Islet of Langerhans (tissue), 1 donor: ENCODE results near the gene SMIM44.
"Not testable (repeated sequence)": the region's sequence is repeated elsewhere in the genome, so short reads cannot be mapped to it uniquely, and the experiment has no call there.

ENCODE experiments used
- FAIRE-seq: peaks from one replicate; lab custom pipeline; 2011; peaks lifted over from hg19 to GRCh38; lab: Jason Lieb, UNC

SMIM44 gene

GRCh38 chr19:3517638-3518037 lies 34.4 kb upstream of the SMIM44 start:
- FAIRE-seq, result no peak

- FAIRE-seq, result no peak
Measured at GRCh38 chr19:3516675-3517207, 33.5 kb upstream of the SMIM44 start.

GRCh38 chr19:3515891-3516422 lies 32.7 kb upstream of the SMIM44 start:
- FAIRE-seq, result no peak

- FAIRE-seq, result no peak
Measured at GRCh38 chr19:3514930-3515329, 31.7 kb upstream of the SMIM44 start.

GRCh38 chr19:3513229-3514140 lies 30.2 kb upstream of the SMIM44 start:
- no peak for FAIRE-seq

GRCh38 chr19:3512562-3513228 lies 29.5 kb upstream of the SMIM44 start:
- FAIRE-seq, result no peak

GRCh38 chr19:3511506-3512251 lies 28.4 kb upstream of the SMIM44 start:
- no peak for FAIRE-seq

- FAIRE-seq, result no peak
Measured at GRCh38 chr19:3510727-3511126, 27.5 kb upstream of the SMIM44 start.

- FAIRE-seq, result no peak
Measured at GRCh38 chr19:3509566-3509989, 26.3 kb upstream of the SMIM44 start.

GRCh38 chr19:3508771-3509535 lies 25.7 kb upstream of the SMIM44 start:
- FAIRE-seq, result no peak

GRCh38 chr19:3508121-3508661 lies 24.9 kb upstream of the SMIM44 start:
- not testable (repeated sequence) for FAIRE-seq

- no peak for FAIRE-seq
Measured at GRCh38 chr19:3507371-3508120, 24.3 kb upstream of the SMIM44 start.

- no peak for FAIRE-seq
Measured at GRCh38 chr19:3506384-3507340, 23.4 kb upstream of the SMIM44 start.

- FAIRE-seq, result no peak
Measured at GRCh38 chr19:3505598-3506383, 22.6 kb upstream of the SMIM44 start, which contains the start of gene FZR1. Gene FZR1, plus strand, starts transcription at chr19:3506311. Its CDS starts 16,679 bp downstream, at chr19:3522990.

- FAIRE-seq, result no peak
Measured at GRCh38 chr19:3504735-3505134, 21.5 kb upstream of the SMIM44 start.

GRCh38 chr19:3503036-3503572 lies 19.9 kb upstream of the SMIM44 start:
- FAIRE-seq, result no peak

- no peak for FAIRE-seq
Measured at GRCh38 chr19:3501780-3502179, 18.5 kb upstream of the SMIM44 start.
